GM19035 (cell line): ENCODE results near the gene MBTD1.
"Not testable (repeated sequence)": the region's sequence is repeated elsewhere in the genome, so short reads cannot be mapped to it uniquely, and the experiment has no call there.

Source experiments
- ATAC-seq: cut with Tn5 transposase; IDR thresholded peaks from one replicate; pipeline ENCODE4 v1.9.1; 2021; ENCODE audit not compliant: unreplicated experiment

Gene MBTD1

GRCh38 chr17:51191895-51192294 is 68.0 kb downstream of the MBTD1 start:
- ATAC-seq = no peak

GRCh38 chr17:51189628-51190027 is 70.2 kb downstream of the MBTD1 start:
- ATAC-seq = no peak

GRCh38 chr17:51189162-51189561 is 70.7 kb downstream of the MBTD1 start:
- ATAC-seq = no peak

DNA sequence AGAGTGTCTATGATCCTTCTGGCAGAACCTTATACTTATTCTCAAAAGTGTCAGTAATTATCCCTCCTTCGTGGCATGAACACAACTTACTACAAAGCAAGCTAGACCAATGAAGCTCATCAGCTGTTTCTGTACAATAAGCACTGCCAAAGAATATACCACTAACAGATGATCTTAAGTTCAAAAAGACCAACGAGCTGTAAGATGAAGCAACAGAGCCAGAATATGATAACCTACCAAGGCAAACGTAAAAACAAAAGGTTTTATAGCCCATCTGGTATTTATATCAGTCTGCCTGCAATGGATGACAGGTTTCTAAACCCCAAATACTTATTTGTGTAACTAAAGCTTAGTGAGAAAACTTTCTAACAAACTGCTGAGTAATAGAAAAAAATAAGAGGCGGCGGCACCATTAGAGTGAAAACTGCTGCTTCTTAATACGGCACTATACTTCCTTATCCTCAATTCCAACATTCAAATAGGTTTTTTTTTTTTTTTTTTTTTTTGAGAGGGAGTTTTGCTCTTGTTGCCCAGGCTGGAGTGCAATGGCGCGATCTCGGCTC is 71.5 kb downstream of the MBTD1 start:
- no peak for ATAC-seq

DNA sequence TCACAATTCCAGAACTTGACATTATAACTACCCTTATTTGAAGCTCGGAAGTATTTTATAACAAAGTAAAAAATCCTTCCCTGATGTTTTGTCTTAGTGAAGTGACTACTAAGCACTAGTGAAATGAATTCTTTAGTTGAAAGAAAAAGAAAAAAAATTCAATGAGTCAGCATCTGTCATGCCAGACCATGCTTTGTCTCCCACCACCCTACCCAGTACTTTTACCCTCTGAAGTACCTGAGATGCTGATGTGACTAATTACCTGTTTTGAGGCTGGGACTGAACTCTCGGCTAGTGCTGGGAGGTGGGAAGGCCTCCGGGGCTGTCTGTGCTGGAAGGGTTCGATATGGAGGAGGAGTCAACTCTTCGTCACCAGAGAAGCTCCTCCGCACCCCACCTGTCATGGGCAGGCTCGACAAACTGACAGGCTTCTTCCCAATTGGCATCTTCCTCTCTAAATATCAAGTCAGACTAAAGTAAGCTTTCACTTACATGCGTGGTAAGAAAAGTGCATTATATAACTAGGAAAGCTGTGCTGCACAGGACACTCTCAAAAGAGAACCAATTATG is 74.0 kb downstream of the MBTD1 start:
- ATAC-seq = no peak

GRCh38 chr17:51184124-51184523 is 75.7 kb downstream of the MBTD1 start:
- no peak for ATAC-seq

DNA sequence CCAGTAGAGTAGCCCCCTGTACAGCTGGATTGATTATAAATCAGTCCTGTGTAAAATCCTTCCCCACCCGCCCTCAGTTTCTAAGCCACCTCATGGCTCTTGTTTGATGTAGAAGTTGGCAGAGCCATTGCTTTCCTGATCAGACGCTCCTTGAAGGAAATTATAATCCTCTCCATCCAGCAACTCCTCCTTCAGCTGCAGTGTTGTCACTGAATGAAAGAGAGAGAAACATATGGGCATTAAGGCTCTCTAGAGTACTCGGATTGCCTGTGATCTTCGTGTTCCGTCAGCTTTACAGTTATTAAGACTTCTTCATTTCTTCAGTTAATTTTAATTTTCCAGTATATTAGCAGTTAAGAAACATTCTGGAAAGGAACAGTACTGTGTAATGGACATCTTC is 79.4 kb downstream of the MBTD1 start:
- ATAC-seq = no peak

- not testable (repeated sequence) for ATAC-seq
Measured at GRCh38 chr17:51172030-51172429, 87.8 kb downstream of the MBTD1 start.

DNA sequence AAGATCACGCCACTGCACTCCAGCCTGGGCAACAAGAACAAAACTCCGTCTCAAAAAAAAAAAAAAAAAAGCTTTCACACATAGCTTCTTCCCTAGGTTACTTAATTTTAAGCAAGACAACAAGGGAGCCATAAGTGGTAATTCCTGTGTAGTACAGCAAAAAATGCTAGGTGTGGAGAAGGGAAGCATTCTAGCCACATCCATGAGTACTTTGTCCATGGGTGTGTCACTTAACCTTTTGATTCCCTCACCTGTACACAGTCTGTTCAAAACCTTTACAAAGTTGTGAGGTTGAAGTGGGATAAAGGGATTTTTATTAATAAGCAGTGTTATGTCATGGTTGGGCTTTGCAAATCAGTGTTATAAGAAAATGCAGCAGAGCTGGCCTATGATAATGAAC is 89.1 kb downstream of the MBTD1 start:
- ATAC-seq = no peak

DNA sequence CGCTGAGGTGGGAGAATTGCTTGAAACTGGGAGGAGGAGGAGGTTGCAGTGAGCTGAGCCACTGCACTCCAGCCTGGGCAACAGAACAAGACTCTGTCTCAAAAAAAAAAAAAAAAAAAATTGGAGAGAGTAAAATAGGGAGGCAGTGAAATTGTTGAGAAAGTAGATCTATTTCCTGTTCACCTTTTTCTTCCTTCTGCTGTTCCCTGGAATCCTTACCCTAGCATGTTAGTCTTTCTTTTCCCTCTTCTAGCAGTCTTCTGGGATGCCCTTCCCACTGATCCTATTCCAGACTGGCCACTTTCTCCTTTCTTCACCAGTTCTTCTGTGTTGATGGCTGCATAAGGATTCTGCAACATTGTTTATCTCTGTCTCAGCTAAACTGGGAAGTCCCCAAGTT is 90.5 kb downstream of the MBTD1 start:
- ATAC-seq = no peak

- ATAC-seq = peak; percentile 50
Measured at GRCh38 chr17:51166987-51167931, 92.6 kb downstream of the MBTD1 start.

- peak; percentile 90 for ATAC-seq
Measured at GRCh38 chr17:51166198-51166986, 93.5 kb downstream of the MBTD1 start, which contains the start of gene NME2. Gene NME2, plus strand, starts transcription at chr17:51166411. Its CDS starts 420 bp downstream, at chr17:51166831.

DNA sequence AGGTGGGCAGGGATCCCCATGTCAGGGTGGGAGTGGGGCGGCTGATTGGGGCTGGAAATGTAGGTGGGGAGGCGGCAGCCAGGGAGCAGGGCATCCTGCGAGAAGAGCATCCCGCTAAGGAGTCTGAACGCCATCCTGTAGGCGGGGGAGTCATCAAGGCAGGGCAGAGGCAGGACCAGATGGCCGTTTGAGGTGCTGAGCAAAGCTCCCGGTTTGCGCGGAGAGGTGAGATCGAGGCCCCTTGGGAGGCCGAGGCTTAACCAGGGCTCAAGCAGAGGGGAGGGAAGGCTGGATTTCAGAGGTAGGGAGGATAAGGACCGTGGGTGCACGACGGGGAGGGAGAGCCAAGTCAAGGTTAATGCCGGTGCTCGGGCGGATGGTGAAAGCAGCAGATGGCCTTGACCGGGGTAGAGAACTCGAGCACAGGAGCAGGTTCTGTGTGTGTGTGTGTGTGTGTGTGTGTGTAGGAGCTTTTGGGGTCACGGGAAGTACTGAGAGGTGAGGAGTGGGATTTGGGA is 94.1 kb downstream of the MBTD1 start:
- peak; percentile 15 for ATAC-seq

- ATAC-seq = no peak
Measured at GRCh38 chr17:51164911-51165679, 94.8 kb downstream of the MBTD1 start.

DNA sequence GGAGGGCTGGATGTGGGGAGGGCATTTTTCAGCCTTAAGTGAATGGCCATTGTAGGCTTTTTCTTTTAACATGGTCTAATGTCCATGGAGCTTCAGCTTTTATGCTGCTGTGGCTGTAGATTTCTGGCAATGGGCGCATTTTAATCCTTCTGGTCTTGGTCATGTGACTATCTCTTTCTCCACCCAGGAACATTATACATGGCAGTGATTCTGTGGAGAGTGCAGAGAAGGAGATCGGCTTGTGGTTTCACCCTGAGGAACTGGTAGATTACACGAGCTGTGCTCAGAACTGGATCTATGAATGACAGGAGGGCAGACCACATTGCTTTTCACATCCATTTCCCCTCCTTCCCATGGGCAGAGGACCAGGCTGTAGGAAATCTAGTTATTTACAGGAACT is 98.3 kb downstream of the MBTD1 start:
- ATAC-seq = no peak

DNA sequence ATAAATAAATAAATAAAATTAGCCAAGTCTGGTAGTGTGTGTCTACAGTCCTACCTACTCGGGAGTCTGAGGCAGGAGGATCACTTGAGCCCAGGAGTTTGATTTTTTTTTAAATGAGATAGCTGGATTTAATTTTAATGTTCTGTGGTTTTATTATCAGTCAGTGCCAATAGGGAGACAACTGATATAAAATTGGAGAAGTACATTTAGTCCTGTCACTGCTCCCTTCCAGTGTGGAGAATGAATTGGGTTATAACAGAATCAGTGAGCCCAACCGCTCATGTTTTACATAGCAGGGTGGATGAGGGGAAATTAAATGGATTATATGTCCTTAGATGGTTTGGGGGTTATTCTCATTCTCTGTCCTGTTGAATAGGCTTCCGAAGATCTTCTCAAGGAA is 100.2 kb downstream of the MBTD1 start:
- no peak for ATAC-seq

- ATAC-seq = no peak
Measured at GRCh38 chr17:51155416-51155815, 104.4 kb downstream of the MBTD1 start.

- ATAC-seq = no peak
Measured at GRCh38 chr17:51154176-51154575, 105.7 kb downstream of the MBTD1 start.

DNA sequence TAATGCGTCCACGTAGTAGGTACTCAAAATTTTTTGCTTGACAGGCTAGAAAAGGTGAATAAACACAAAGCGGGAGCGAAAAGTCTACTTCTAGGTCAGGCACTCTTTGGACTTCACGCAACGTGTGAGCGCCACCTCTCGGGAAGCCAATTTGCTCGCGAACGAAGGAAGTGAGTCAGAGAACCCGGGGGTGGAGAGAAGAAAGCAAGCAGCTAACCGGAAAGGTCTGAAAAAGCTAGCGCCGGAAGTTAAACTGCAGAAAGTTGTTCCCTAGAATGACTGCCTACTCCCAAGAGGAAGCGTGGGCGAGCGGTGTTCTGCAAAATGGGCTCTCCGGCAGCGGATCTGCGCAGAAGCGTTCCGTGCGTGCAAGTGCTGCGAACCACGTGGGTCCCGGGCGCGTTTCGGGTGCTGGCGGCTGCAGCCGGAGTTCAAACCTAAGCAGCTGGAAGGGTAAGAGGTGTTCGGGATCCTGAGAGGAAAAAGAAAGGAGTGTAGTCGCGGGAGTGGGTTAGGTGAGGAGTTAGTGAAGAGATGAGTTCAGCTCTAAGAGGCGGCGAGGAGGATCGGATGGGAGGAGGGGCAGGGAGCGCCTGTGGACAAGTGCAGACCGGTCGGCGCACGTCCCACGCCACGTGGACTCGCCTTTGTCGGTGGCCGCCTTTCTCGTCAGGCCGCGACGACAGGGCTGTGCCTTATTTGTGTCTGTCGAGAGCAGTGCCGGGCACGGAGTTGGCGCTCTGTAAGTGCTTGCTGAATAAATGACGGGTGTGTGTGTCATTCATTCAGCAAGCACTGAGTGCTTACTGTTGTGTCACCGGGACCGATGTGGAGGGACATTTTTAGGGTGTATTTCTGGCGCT is 106.4 kb downstream of the MBTD1 start, which contains the start of gene NME1:
Gene NME1, plus strand, starts transcription at position 350 of the 863 bp plus-strand sequence. CDS start 2,096 bp downstream, outside the sequence.
- ATAC-seq = peak; percentile 93
